K562 (cell line): ENCODE data around the gene AGO1. TPM values are rescaled to one million over a fixed set of nuclear protein-coding genes. Genes with fewer than 3 reads are reported as not detected.
"Not testable (repeated sequence)": the region's sequence is repeated elsewhere in the genome, so short reads cannot be mapped to it uniquely, and the experiment has no call there.

Experiments used
- ATF7 ChIP-seq: fragments of 450-650 bp; IDR thresholded peaks from 2 replicates; pipeline ENCODE4 v1.7.1; 2014; ENCODE audit warnings: mild to moderate bottlenecking, moderate library complexity
- CXXC5 ChIP-seq: fragments of 250-450 bp; sonication (Bioruptor Pico); IDR thresholded peaks from 2 replicates; pipeline ENCODE4 v1.8.0; 2022; ENCODE audit warnings: inconsistent platforms, mild to moderate bottlenecking, moderate library complexity
- DPF2 ChIP-seq: fragments of 450-650 bp; IDR thresholded peaks from 2 replicates; pipeline ENCODE4 v1.6.1; 2016
- ELF4 ChIP-seq: fragments of 450-650 bp; formaldehyde crosslinking; IDR thresholded peaks from 2 replicates; pipeline ENCODE4 v1.4.0; 2022; ENCODE audit warnings: missing genetic modification characterization
- ETV1 ChIP-seq: fragments of 450-650 bp; conservative IDR thresholded peaks from 2 replicates; pipeline ENCODE4 v1.6.1; 2016; ENCODE audit warnings: missing genetic modification characterization, control low read depth, low read depth, missing compliant biosample characterization
- GABPA ChIP-seq: fragments of 200-800 bp; sonication (Bioruptor generic); conservative IDR thresholded peaks from 2 replicates; pipeline ENCODE4 v1.6.1; 2016; ENCODE audit warnings: low read depth, missing genetic modification characterization, missing compliant biosample characterization
- HDAC2 ChIP-seq: fragments of 450-650 bp; IDR thresholded peaks from 2 replicates; pipeline ENCODE4 v1.6.1; 2016; ENCODE audit warnings: mild to moderate bottlenecking
- L3MBTL2 ChIP-seq: fragments of 450-650 bp; IDR thresholded peaks from 2 replicates; pipeline ENCODE4 v1.6.1; 2016; ENCODE audit warnings: mild to moderate bottlenecking, moderate library complexity
- NFIC ChIP-seq: fragments of 450-650 bp; IDR thresholded peaks from 2 replicates; pipeline ENCODE4 v1.6.1; 2017; ENCODE audit warnings: mild to moderate bottlenecking, inconsistent platforms
- NRF1 ChIP-seq, 2 experiments: fragments of 450-650 bp; IDR thresholded peaks in 1 of 2; conservative IDR thresholded peaks in 1 of 2; 2 replicates each; pipeline ENCODE4 v1.6.1; 2014; ENCODE audit warnings: mild to moderate bottlenecking in 2 of 2
- POLR2A ChIP-seq: fragments of 450-650 bp; conservative IDR thresholded peaks from 2 replicates; pipeline ENCODE4 v1.6.1; 2016
- RAD51 ChIP-seq: fragments of 450-650 bp; IDR thresholded peaks from 2 replicates; pipeline ENCODE4 v1.7.1; 2016; ENCODE audit warnings: low read depth, mild to moderate bottlenecking, borderline replicate concordance
- SAP30 ChIP-seq: fragments of 200-600 bp; sonication (generic); IDR thresholded peaks from 2 replicates; pipeline ENCODE4 v1.6.1; 2012; ENCODE audit warnings: borderline replicate concordance, low read depth, mild to moderate bottlenecking, moderate library complexity, low read length, control low read depth, inconsistent platforms; ENCODE audit not compliant: insufficient read depth, poor library complexity, severe bottlenecking
- TAF7 ChIP-seq: fragments of 450-650 bp; IDR thresholded peaks from 2 replicates; pipeline ENCODE4 v1.6.1; 2016; ENCODE audit warnings: missing genetic modification characterization, missing compliant biosample characterization
- TOE1 ChIP-seq, 2 experiments: fragments of 450-650 bp in 1 of 2; sonication (generic) in 1 of 2; formaldehyde crosslinking in 1 of 2; IDR thresholded peaks; 2 replicates each; pipeline versions ENCODE4 v1.7.1 to v1.8.0; 2016 to 2022; ENCODE audit warnings: borderline replicate concordance in 2 of 2, mild to moderate bottlenecking in 2 of 2, antibody characterized with exemption in 1 of 2, inconsistent platforms in 1 of 2, low read depth in 1 of 2, missing genetic modification reagents in 1 of 2, moderate library complexity in 1 of 2
- polyA plus RNA-seq, 8 experiments: library from polyadenylated mRNA; depleted of rRNA in 4 of 8; stranded (reverse) in 5 of 8; unstranded in 3 of 8; fragments of >200 nt; fragmentation: Nextera tagmentation in 2 of 8; fragmentation: Illumina TruSeq in 1 of 8; extraction: Ambion mirVana in 2 of 8; extraction: Trizol in 1 of 8; gene quantifications; 2 replicates each; pipeline versions ENCODE4 v1.2.1 to v1.2.3, GENCODE V29; 2011 to 2014; ENCODE audit warnings: inconsistent platforms in 1 of 8, missing spikeins in 1 of 8
- total RNA-seq, 7 experiments: library from RNA; depleted of rRNA in 6 of 7; stranded (reverse); fragments of >200 nt in 6 of 7; fragmentation: Illumina TruSeq in 2 of 7; extraction: Trizol in 2 of 7; gene quantifications; 2 replicates each; pipeline versions ENCODE4 v1.2.1 to v1.2.3, GENCODE V29; 2011 to 2021; ENCODE audit warnings: low replicate concordance in 1 of 7
- TF ChIP-seq, protein P1 (sequence below): sonication (generic); formaldehyde crosslinking; IDR thresholded peaks from 2 replicates; pipeline ENCODE4 v1.9.0; 2022; ENCODE audit warnings: mild to moderate bottlenecking, missing genetic modification reagents
- TF ChIP-seq, protein P2 (sequence below): sonication (generic); formaldehyde crosslinking; IDR thresholded peaks from 2 replicates; pipeline ENCODE4 v1.8.1; 2023; ENCODE audit warnings: mild to moderate bottlenecking, missing genetic modification reagents
- TF ChIP-seq, protein P3 (sequence below): fragments of 250-450 bp; sonication (Bioruptor Pico); IDR thresholded peaks from 2 replicates; pipeline ENCODE4 v1.8.0; 2021; ENCODE audit warnings: borderline replicate concordance, mild to moderate bottlenecking, moderate library complexity; ENCODE audit not compliant: poor library complexity, severe bottlenecking
- TF ChIP-seq, protein P4 (sequence below), 3 experiments: fragments of 200-800 bp in 1 of 3; fragments of 250-450 bp in 1 of 3; fragments of 450-650 bp in 1 of 3; sonication (Bioruptor Pico) in 1 of 3; sonication (Bioruptor generic) in 1 of 3; formaldehyde crosslinking in 1 of 3; IDR thresholded peaks; 2 replicates each; pipeline versions ENCODE4 v1.6.1 to v1.8.0; 2016 to 2022; ENCODE audit warnings: mild to moderate bottlenecking in 2 of 3, missing genetic modification characterization in 2 of 3, missing compliant biosample characterization in 1 of 3, moderate library complexity in 1 of 3

AGO1 gene
- total and polyA plus RNA-seq, 9 of the 15 experiments (the other 6 are each of a cell fraction or from before 2014, with no cell fraction given), result 7.3 to 64.2 (median 26.0) TPM

DNA sequence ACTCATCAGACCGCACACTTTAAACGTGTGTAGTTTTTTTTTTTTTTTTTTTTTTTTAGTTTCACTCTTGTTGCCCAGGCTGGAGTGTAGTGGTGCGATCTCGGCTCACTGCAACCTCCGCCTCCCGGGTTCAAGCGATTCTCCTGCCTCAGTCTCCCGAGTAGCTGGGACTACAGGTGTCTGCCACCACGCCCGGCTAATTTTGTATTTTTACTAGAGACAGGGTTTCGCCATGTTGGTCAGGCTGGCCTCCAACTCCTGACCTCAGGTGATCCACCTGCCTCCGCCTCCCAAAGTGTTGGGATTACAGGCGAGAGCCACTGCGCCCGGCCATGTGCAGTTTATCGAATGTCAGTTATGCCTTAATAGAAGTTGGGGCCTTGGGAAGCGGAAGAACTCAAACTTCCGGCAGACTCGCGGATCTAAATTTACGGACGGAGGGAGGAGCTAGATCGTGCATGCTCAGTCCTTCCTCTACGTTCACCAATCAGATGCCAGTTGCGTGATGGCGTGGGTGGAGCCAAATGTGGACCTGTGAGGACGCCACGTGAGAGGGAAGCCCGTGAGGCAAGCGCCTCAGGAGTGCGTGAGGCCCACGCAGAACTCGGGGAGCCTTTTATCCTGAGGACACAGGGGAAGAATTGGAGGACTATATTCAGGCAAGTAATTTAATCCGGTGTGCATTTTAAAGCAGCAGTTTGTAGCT, 13.6 kb upstream of the AGO1 start (continued):
- peak; percentile 80 for TF ChIP-seq GABPA (tag)
- TF ChIP-seq HDAC2, result 0 out of 2 replicates have a peak, but pooled peaks have one; percentile 26
- TF ChIP-seq, protein P1, sequence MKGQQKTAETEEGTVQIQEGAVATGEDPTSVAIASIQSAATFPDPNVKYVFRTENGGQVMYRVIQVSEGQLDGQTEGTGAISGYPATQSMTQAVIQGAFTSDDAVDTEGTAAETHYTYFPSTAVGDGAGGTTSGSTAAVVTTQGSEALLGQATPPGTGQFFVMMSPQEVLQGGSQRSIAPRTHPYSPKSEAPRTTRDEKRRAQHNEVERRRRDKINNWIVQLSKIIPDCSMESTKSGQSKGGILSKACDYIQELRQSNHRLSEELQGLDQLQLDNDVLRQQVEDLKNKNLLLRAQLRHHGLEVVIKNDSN, result peak; percentile 81
- peak; percentile 30; the same call in 1 of the 2 replicates for TF ChIP-seq NFIC
- peak; percentile 76 for TF ChIP-seq SAP30
- peak; percentile 72 to 78 for TF ChIP-seq NRF1 (conservative IDR thresholded peaks at IDR 0.05 in 1 of 2, IDR thresholded peaks at IDR 0.05 in 1 of 2)
- peak; percentile 74 for TF ChIP-seq ETV1 (tag)
- TF ChIP-seq, protein P2, sequence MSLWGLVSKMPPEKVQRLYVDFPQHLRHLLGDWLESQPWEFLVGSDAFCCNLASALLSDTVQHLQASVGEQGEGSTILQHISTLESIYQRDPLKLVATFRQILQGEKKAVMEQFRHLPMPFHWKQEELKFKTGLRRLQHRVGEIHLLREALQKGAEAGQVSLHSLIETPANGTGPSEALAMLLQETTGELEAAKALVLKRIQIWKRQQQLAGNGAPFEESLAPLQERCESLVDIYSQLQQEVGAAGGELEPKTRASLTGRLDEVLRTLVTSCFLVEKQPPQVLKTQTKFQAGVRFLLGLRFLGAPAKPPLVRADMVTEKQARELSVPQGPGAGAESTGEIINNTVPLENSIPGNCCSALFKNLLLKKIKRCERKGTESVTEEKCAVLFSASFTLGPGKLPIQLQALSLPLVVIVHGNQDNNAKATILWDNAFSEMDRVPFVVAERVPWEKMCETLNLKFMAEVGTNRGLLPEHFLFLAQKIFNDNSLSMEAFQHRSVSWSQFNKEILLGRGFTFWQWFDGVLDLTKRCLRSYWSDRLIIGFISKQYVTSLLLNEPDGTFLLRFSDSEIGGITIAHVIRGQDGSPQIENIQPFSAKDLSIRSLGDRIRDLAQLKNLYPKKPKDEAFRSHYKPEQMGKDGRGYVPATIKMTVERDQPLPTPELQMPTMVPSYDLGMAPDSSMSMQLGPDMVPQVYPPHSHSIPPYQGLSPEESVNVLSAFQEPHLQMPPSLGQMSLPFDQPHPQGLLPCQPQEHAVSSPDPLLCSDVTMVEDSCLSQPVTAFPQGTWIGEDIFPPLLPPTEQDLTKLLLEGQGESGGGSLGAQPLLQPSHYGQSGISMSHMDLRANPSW, result 0 out of 2 replicates have a peak, but pooled peaks have one; percentile 61
- peak; percentile 76 for TF ChIP-seq CXXC5 (CRISPR knock-in tag)
- peak; percentile 45; the same call in 1 of the 2 replicates for TF ChIP-seq RAD51
- TF ChIP-seq TOE1 (IDR thresholded peaks at IDR 0.05; ENCODE audit: borderline replicate concordance), result 0 out of 2 replicates have a peak, but pooled peaks have one; percentile 13
- TF ChIP-seq TOE1 (CRISPR knock-in tag; IDR thresholded peaks at IDR 0.05; ENCODE audit: borderline replicate concordance, low read depth), result not testable (repeated sequence)
- 0 out of 2 replicates have a peak, but pooled peaks have one; percentile 23 for TF ChIP-seq DPF2
- TF ChIP-seq, protein P3, sequence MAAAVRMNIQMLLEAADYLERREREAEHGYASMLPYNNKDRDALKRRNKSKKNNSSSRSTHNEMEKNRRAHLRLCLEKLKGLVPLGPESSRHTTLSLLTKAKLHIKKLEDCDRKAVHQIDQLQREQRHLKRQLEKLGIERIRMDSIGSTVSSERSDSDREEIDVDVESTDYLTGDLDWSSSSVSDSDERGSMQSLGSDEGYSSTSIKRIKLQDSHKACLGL (CRISPR knock-in tag), result peak; percentile 55
- peak; percentile 93 for TF ChIP-seq POLR2A
- peak; percentile 33 for TF ChIP-seq TAF7 (tag)
- peak; percentile 64; the same call in 1 of the 2 replicates for TF ChIP-seq ELF4 (CRISPR knock-in tag)
- peak; percentile 62 for TF ChIP-seq ATF7
- TF ChIP-seq, protein P4, sequence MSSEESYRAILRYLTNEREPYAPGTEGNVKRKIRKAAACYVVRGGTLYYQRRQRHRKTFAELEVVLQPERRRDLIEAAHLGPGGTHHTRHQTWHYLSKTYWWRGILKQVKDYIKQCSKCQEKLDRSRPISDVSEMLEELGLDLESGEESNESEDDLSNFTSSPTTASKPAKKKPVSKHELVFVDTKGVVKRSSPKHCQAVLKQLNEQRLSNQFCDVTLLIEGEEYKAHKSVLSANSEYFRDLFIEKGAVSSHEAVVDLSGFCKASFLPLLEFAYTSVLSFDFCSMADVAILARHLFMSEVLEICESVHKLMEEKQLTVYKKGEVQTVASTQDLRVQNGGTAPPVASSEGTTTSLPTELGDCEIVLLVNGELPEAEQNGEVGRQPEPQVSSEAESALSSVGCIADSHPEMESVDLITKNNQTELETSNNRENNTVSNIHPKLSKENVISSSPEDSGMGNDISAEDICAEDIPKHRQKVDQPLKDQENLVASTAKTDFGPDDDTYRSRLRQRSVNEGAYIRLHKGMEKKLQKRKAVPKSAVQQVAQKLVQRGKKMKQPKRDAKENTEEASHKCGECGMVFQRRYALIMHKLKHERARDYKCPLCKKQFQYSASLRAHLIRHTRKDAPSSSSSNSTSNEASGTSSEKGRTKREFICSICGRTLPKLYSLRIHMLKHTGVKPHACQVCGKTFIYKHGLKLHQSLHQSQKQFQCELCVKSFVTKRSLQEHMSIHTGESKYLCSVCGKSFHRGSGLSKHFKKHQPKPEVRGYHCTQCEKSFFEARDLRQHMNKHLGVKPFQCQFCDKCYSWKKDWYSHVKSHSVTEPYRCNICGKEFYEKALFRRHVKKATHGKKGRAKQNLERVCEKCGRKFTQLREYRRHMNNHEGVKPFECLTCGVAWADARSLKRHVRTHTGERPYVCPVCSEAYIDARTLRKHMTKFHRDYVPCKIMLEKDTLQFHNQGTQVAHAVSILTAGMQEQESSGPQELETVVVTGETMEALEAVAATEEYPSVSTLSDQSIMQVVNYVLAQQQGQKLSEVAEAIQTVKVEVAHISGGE (CRISPR knock-in tag; IDR thresholded peaks at IDR 0.05), result peak in 1 of 3 experiments; percentile 57; a peak in 1 of 6 replicates
- peak; percentile 93 for TF ChIP-seq L3MBTL2
